Upper lobe of left lung (tissue), 6 donors: ENCODE results near the gene CD247. TPM values are rescaled to one million over a fixed set of nuclear protein-coding genes. Genes with fewer than 3 reads are reported as not detected.

Experiments
- ATAC-seq, 2 donors: fragments of 200-7000 bp; cut with Tn5 transposase; one replicate each; pipeline ENCODE4 v1.9.1; 2022; ENCODE audit warnings: mild to moderate bottlenecking in 2 of 2, moderate library complexity in 2 of 2; ENCODE audit not compliant: low FRiP score in 2 of 2
- DNase-seq, 2 donors: peaks; one replicate each; pipeline ENCODE4 v3.0.0-alpha.2; 2019 to 2020
- H3K27ac ChIP-seq, 4 donors: fragments of 200-600 bp; sonication (generic); one replicate each; pipeline ENCODE4 v1.5.1; 2016 to 2019
- H3K27me3 ChIP-seq, 4 donors: fragments of 200-600 bp; sonication (generic); one replicate each; pipeline ENCODE4 v1.5.1; 2017 to 2019
- H3K36me3 ChIP-seq, 4 donors: fragments of 200-600 bp; sonication (generic); one replicate each; pipeline ENCODE4 v1.5.1; 2016 to 2019
- H3K4me1 ChIP-seq, 4 donors: fragments of 200-600 bp; sonication (generic); one replicate each; pipeline ENCODE4 v1.5.1; 2018 to 2019
- H3K4me3 ChIP-seq, 4 donors: fragments of 200-600 bp; sonication (generic); one replicate each; pipeline ENCODE4 v1.5.1; 2017 to 2019; ENCODE audit warnings: mild to moderate bottlenecking in 2 of 4, moderate library complexity in 1 of 4
- H3K9me3 ChIP-seq, 4 donors: fragments of 200-600 bp; sonication (generic); one replicate each; pipeline ENCODE4 v1.5.1; 2018 to 2019
- EP300 ChIP-seq, 4 donors: sonication (generic); formaldehyde crosslinking; IDR thresholded peaks; one replicate each; pipeline ENCODE4 v1.5.1; 2017; ENCODE audit warnings: antibody characterized with exemption in 4 of 4, control low read depth in 2 of 4
- POLR2A ChIP-seq, 4 donors: fragments of 450-650 bp; IDR thresholded peaks; one replicate each; pipeline ENCODE4 v1.5.1; 2016 to 2017; ENCODE audit warnings: antibody characterized with exemption in 4 of 4, mild to moderate bottlenecking in 2 of 4
- POLR2AphosphoS5 ChIP-seq, 2 donors: sonication (generic); formaldehyde crosslinking; IDR thresholded peaks; one replicate each; pipeline ENCODE4 v1.5.1; 2017; ENCODE audit warnings: antibody characterized with exemption in 2 of 2
- WGBS, 2 donors: methylation state at CpG; one replicate each; pipeline ENCODE4 v1.1.5; 2017 to 2018; 5-methylcytosine and 5-hydroxymethylcytosine counted together
- total RNA-seq, 6 donors: library from RNA; depleted of rRNA in 4 of 6; stranded (reverse); fragments of >200 nt in 4 of 6; gene quantifications; one replicate each; pipeline versions ENCODE4 v1.1.0 to v1.2.1, GENCODE V29; 2016 to 2021
- TF ChIP-seq, protein P1 (sequence below), 6 experiments: fragments of 450-650 bp in 4 of 6; fragments of 200-600 bp in 2 of 6; sonication (generic) in 2 of 6; IDR thresholded peaks; one replicate each; pipeline ENCODE4 v1.5.1; 2016 to 2019; ENCODE audit warnings: antibody characterized with exemption in 6 of 6
- donor health status: DM: no; HTN: no; CAD: no; lungs with moderate emphysema.
- donor health status: DM: no; HTN: yes; CAD: no; lungs with severe emphysema.

The CD247 gene
- total RNA-seq = 10 to 100 TPM in 1 of 6 donors, 1 to 10 TPM in 5; 5.0 to 14.7 (median 8.7) TPM

DNA sequence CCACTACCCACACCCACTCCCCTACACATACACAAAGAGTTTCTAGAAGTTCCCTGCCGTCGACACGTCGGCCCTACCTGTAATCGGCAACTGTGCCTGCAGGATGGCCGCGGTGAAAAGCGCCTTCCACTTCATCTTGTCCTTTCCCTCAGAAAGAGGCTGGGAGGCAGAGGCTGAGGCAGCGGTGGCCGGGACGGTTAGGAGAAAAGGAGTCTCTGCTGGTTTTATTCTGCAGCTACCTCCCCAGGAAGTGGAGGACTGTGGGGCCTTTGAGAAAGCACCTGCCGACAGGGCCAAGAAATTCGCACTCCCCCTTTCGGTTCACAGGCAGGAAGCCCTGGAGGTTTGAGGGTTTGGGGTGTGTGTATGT lies at the start of gene CD247:
TSS of gene CD247 (minus strand) at position 199 of the 370 bp plus-strand sequence. CDS start at position 135, 64 bp downstream.
- 71 to 88% methylated on average over 14 of the region's 14 CpGs for WGBS, 2 donors
- H3K36me3 ChIP-seq = no peaks in the 10 kb centered on the region
- no peaks in the 10 kb centered on the region for H3K27me3 ChIP-seq
- peak within 1 kb of the TSS in 3 of 4 donors; percentile 22 to 36 (median 35) for H3K4me3 ChIP-seq
- peak within 1 kb of the TSS in 3 of 4 donors; percentile 57 to 76 (median 73) for H3K27ac ChIP-seq
- TF ChIP-seq POLR2A (IDR thresholded peaks at IDR 0.05) (peak in 1 of 4 donors; percentile 51), POLR2AphosphoS5 (IDR thresholded peaks at IDR 0.05) (peak in 1 of 2 donors; percentile 5)
- TF ChIP-seq, protein P1, sequence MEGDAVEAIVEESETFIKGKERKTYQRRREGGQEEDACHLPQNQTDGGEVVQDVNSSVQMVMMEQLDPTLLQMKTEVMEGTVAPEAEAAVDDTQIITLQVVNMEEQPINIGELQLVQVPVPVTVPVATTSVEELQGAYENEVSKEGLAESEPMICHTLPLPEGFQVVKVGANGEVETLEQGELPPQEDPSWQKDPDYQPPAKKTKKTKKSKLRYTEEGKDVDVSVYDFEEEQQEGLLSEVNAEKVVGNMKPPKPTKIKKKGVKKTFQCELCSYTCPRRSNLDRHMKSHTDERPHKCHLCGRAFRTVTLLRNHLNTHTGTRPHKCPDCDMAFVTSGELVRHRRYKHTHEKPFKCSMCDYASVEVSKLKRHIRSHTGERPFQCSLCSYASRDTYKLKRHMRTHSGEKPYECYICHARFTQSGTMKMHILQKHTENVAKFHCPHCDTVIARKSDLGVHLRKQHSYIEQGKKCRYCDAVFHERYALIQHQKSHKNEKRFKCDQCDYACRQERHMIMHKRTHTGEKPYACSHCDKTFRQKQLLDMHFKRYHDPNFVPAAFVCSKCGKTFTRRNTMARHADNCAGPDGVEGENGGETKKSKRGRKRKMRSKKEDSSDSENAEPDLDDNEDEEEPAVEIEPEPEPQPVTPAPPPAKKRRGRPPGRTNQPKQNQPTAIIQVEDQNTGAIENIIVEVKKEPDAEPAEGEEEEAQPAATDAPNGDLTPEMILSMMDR (IDR thresholded peaks at IDR 0.05) = no peak
- peak in 1 of 2 donors; percentile 23 for ATAC-seq
- H3K4me1 ChIP-seq = no peaks in the 10 kb centered on the region
- DNase-seq = no peak
- H3K9me3 ChIP-seq = no peaks in the 10 kb centered on the region

DNA sequence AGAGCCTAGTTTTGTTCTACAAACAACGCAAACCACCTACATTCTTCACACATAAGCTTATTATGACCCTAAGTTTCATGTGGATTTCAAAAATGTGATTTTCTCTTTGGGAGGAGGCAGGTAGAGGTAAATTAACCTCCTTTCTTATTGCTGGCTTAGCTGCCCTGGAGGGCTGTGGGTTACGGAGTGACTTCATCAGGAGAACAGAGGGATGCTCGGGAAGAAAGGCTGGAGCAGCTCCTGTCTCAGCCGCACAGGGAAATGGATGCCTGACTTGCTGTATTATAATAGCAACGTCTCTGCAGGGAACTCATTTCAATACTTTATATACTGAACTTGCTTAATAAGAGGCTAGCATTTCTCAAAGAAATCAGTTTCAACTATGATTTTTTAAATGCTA lies 49.3 kb upstream of the CD247 start:
- 86 to 87% methylated on average over 5 of the region's 5 CpGs for WGBS, 2 donors
- no peak overlapping the region for H3K27ac ChIP-seq
- TF ChIP-seq POLR2A (IDR thresholded peaks at IDR 0.05) (no peak), POLR2AphosphoS5 (IDR thresholded peaks at IDR 0.05) (no peak), EP300 (IDR thresholded peaks at IDR 0.05) (no peak)
- TF ChIP-seq, protein P1 (IDR thresholded peaks at IDR 0.05) = no peak

DNA sequence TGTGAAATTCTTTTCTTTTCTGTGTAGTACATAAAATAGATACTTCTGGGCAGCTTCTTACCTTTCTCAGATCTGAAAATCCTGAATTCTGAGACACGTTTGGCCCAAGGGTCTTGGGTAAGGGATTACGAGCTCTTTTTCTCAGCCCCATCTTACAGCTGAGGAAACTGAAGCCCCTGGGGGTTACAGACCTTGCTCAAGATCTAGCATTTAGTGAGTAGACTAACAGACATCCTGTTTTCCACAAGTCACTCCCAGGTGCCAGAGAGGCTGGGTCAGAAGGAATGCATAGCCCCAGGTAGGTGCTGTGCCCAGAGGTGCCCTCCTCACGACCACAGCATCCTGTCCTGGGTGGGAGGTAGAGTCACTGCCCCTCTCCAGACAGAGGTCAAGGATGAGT lies 48.4 kb upstream of the CD247 start:
- no peak for ATAC-seq
- H3K4me3 ChIP-seq = no peak overlapping the region
- TF ChIP-seq POLR2AphosphoS5 (IDR thresholded peaks at IDR 0.05) = no peak
- TF ChIP-seq EP300 (IDR thresholded peaks at IDR 0.05) = no peak
- TF ChIP-seq, protein P1 (IDR thresholded peaks at IDR 0.05) = no peak
- TF ChIP-seq POLR2A (IDR thresholded peaks at IDR 0.05) = no peak
- 79% methylated on average over 3 of the region's 3 CpGs for WGBS, 2 donors
- no peaks in the 10 kb centered on the region for H3K36me3 ChIP-seq
- H3K27me3 ChIP-seq = no peaks in the 10 kb centered on the region
- H3K27ac ChIP-seq = no peak overlapping the region
- no peak for DNase-seq
- H3K4me1 ChIP-seq = peaks cover 4 to 24% (median 9%) of the 10 kb centered on the region in 4 donors
- no peaks in the 10 kb centered on the region for H3K9me3 ChIP-seq

More for the DNA sequence above, 49.3 kb upstream of the CD247 start:
- Histone ChIP-seq H3K4me3 (no peak overlapping the region), H3K27me3 (no peaks in the 10 kb centered on the region), H3K36me3 (no peaks in the 10 kb centered on the region), H3K9me3 (no peaks in the 10 kb centered on the region), H3K4me1 (peaks cover 4 to 32% (median 9%) of the 10 kb centered on the region in 4 donors)
- DNase-seq = no peak
- ATAC-seq = no peak

DNA sequence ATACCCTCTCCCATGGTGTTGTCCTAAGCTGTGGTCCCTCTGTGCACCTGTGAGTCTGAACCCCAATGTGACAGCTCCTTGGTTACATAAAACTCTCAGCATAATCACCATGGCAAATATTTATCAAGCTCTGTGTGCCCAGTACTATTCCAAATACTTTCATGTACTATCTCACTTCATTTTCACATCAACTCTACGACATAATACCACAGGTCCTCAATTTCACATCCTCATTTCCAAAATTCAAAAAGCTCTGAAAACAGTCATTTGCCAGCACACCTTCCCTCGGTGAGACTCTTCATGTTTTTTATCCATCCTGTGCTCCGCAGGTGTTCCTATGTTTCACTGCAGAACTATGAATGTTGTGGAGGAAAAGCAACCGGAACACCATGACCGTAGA lies 47.6 kb upstream of the CD247 start:
- Histone ChIP-seq H3K4me1 (peaks cover 4 to 24% (median 9%) of the 10 kb centered on the region in 4 donors), H3K27me3 (no peaks in the 10 kb centered on the region), H3K36me3 (no peaks in the 10 kb centered on the region), H3K27ac (no peak overlapping the region), H3K9me3 (no peaks in the 10 kb centered on the region), H3K4me3 (no peak overlapping the region)
- WGBS, 2 donors = 65 to 78% methylated on average over 5 of the region's 5 CpGs
- ATAC-seq = no peak
- no peak for TF ChIP-seq EP300 (IDR thresholded peaks at IDR 0.05)
- no peak for TF ChIP-seq POLR2AphosphoS5 (IDR thresholded peaks at IDR 0.05)
- no peak for TF ChIP-seq POLR2A (IDR thresholded peaks at IDR 0.05)
- TF ChIP-seq, protein P1 (IDR thresholded peaks at IDR 0.05) = no peak
- no peak for DNase-seq

DNA sequence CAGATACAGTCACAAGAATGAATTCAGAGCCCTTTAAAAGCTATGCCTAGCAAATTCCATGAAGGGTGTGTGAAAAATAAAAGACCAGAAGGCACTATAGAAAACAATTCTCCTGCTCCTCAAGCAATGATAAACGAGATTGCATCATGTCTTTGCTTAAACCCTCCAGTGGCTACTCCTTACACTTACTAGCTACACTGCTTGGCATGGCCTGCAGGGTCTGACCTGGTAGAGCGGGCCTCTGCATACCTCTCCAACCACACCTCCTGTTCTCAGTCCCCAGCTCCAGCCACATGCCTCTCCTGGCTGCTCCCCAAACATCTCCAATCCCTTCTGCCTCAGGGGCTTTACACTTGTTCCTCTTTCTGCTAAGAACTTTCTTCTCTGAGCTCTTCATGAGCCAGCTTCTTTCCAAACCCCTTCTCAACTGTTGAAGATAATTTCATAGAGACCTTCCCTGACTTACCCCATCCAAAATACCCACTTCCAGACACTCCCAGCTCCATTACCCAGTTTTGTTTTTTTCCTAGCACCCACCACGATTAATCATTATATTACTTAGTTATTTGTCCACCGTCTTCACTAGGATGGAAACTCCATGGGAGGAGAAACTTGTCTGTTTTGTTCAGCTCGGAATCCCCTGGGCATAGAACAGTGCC lies 46.4 kb upstream of the CD247 start:
- peak in 1 of 2 donors; percentile 87 for DNase-seq
- peak overlapping the region in 1 of 4 donors; percentile 26 for H3K27ac ChIP-seq
- no peaks in the 10 kb centered on the region for H3K36me3 ChIP-seq
- TF ChIP-seq POLR2AphosphoS5 (IDR thresholded peaks at IDR 0.05) (no peak), EP300 (IDR thresholded peaks at IDR 0.05) (no peak), POLR2A (IDR thresholded peaks at IDR 0.05) (no peak)
- TF ChIP-seq, protein P1 (IDR thresholded peaks at IDR 0.05) = peak in 2 of 6 experiments; percentile 8 to 46
- H3K4me1 ChIP-seq = peaks cover 4 to 24% (median 9%) of the 10 kb centered on the region in 4 donors
- no peaks in the 10 kb centered on the region for H3K9me3 ChIP-seq
- H3K27me3 ChIP-seq = no peaks in the 10 kb centered on the region
- WGBS, 2 donors = 66 to 69% methylated on average over 5 of the region's 5 CpGs
- ATAC-seq = peak; percentile 54 to 88
- H3K4me3 ChIP-seq = no peak overlapping the region
